D721Med (cell line): ENCODE measurements around the gene CUEDC1.

Source experiments
- DNase-seq: peaks from one replicate; pipeline ENCODE4 v3.0.0; 2011; ENCODE audit warnings: low spot score; ENCODE audit not compliant: insufficient read length
- FAIRE-seq: peaks from 2 replicates; lab custom pipeline; 2011; peaks lifted over from hg19 to GRCh38; lab: Jason Lieb, UNC
- CTCF ChIP-seq: IDR thresholded peaks from 2 replicates; pipeline ENCODE4 v1.5.1; 2012; ENCODE audit warnings: mild to moderate bottlenecking, control low read depth; ENCODE audit not compliant: insufficient read depth; ENCODE audit errors: missing control alignments

Gene CUEDC1

GRCh38 chr17:57833179-57833939, 121.9 kb downstream of the CUEDC1 start:
- peak; percentile 40 for DNase-seq
- peak; percentile 100 for TF ChIP-seq CTCF
- peak; percentile 56 for FAIRE-seq

DNA sequence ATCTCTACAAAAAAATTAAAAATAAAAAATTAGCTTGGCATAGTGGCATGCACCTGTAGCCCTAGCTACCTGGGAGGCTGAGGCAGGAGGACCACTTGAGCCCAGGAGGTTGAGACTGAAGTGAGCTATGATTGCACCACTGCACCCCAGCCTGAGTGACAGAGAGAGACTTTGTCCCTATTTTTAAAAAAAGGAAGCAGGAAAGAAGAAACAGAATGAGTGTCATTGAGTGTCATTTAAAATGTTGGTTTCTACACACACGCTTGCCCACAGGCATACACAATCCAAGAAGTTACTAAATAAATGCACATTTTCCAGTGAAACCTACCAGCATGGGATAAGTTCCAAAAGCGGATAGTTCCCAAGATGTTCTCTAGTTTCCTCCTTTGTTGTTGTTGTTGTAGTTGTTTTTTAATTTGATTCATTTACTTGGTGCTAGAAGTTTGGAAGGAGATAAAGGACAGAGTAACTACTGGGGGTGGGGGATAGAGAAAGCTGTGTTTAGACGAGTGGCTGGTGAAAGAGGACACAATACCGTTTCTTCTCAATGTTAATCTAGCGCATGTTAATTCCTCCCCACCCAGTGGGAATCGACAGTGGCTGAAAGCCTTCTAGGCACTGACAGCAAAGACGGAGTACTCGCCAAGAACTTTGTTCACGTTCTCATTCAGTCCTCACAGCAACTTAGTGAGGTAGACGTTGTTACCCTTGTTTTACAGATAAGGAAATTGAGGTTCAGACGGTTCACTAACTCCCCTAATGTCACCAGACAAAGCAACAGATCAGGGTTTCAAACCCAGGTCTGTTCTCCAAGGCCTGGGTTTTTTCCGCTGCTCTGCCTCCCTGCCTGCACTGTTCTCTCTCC, 122.7 kb downstream of the CUEDC1 start:
- no peak for FAIRE-seq
- no peak for TF ChIP-seq CTCF
- DNase-seq, result no peak

DNA sequence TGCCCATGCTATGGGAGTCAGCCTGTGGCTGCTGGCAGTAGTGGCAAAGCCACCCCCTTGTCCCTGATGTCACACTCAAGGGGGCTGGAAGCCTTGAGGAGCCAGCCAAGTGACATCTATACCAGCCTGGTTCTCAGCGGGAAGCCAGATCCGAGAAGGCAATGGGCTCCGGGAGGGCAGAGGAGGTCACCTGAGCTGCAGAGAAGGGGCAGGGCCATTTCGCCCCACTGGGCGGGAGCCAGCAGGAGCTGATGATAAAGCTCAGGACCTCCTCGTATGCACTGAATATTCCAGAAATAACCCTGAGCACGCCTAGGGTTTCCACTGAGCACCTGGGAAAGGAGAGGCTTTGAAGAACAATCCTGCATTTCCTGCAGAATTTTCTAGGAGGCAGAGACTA, 124.3 kb downstream of the CUEDC1 start:
- FAIRE-seq, result no peak
- TF ChIP-seq CTCF, result no peak
- no peak for DNase-seq

- no peak for TF ChIP-seq CTCF
- DNase-seq, result no peak
Observed at GRCh38 chr17:57823469-57824401, 131.5 kb downstream of the CUEDC1 start.

DNA sequence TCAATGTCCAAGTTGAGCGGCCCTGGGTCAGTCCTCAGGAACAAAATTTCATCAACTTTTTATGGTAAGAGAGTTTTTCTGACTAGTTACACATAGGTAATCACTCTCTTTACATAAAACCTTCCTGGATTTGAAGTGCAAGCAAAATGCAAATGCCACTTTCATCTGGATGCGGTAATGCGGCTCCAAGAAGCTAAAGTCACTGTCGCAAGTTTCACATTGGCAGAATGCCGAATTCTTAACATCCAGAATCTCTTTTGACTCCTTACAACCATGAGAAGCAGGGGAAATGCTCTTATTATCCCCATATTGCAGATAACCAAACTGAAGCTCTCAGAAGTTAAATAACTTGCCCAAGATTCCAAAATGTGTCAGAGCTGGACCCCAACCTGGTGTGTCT, 135.3 kb downstream of the CUEDC1 start:
- no peak for DNase-seq
- FAIRE-seq, result no peak
- TF ChIP-seq CTCF, result no peak

More at GRCh38 chr17:57823469-57824401, 131.5 kb downstream of the CUEDC1 start:
- peak; percentile 77 for FAIRE-seq

DNA sequence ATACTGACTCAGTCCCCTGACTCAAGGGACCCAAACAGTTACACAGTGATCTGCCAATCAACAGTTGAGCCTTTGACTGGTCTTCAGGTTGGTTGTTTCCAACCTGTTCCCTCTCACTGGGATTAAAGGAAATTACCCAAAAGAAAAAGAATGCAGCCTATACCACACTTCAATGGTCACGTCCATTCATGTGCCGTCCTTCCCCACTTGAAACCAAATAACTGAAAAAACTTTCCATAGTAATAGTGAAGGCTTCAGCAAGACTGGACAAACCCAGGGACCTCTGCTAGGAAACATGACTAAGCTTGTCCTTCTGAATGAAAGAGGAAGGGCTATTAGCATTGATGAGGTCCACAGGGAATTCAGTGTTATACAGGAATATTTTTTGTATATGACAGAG, 135.9 kb downstream of the CUEDC1 start:
- DNase-seq (no peak), FAIRE-seq (no peak)
- no peak for TF ChIP-seq CTCF
